HCT116 (cell line): Measurements from ENCODE around the gene CSK. TPM values are rescaled to one million over a fixed set of nuclear protein-coding genes. Genes with fewer than 3 reads are reported as not detected.

Source experiments
- ATAC-seq: fragments of 200-7000 bp; cut with Tn5 transposase; 2 replicates; pipeline ENCODE4 v1.9.1; 2020; ENCODE audit warnings: mild to moderate bottlenecking, moderate library complexity
- BruUV-seq: library from RNA; stranded (reverse); fragments of 400-500 nt; replicated peaks from 2 replicates; lab custom pipeline; 2021; lab: Mats Ljungman, UMichigan
- CTCF ChIA-PET: fragments of 300-600 bp; sonication (Branson Sonifier 250); formaldehyde crosslinking; loops from one replicate; lab custom pipeline; 2021; ENCODE audit warnings: antibody characterized with exemption; lab: Charles Lee
- POLR2A ChIA-PET: fragments of 300-600, 350-600 bp; sonication (Branson Sonifier 250); formaldehyde crosslinking; loops from one replicate; lab custom pipeline; 2021; ENCODE audit warnings: antibody characterized with exemption; lab: Charles Lee
- RAD21 ChIA-PET, 2 experiments: fragments of 300-600 bp; sonication (Branson Sonifier 250); formaldehyde crosslinking; loops; one replicate each; lab custom pipeline; 2023; ENCODE audit warnings: low total read pairs in 2 of 2; ENCODE audit not compliant: uncharacterized antibody in 2 of 2, unreplicated experiment in 2 of 2, low non-redundant PET in 1 of 2; lab: Charles Lee
- DNase-seq: peaks from one replicate; pipeline ENCODE4 v3.0.0-alpha.2; 2010; ENCODE audit warnings: low read depth, low spot score
- H2AFZ ChIP-seq: fragments of 200-600 bp; shearing (Covaris generic), sonication (generic); 2 replicates; pipeline ENCODE4 v1.6.1; 2017; ENCODE audit warnings: low read depth, mixed run types, mixed read lengths, antibody characterized with exemption, low read length; ENCODE audit not compliant: poor library complexity, severe bottlenecking
- H3K27ac ChIP-seq: 2 replicates; pipeline ENCODE4 v1.5.1; 2012; ENCODE audit warnings: low read depth, low read length
- H3K27me3 ChIP-seq: fragments of 200-600 bp; sonication (generic); 2 replicates; pipeline ENCODE4 v1.6.1; 2016; ENCODE audit warnings: mixed run types, low read length, mixed read lengths; ENCODE audit not compliant: insufficient read depth
- H3K36me3 ChIP-seq, 2 experiments: fragments of 200-500 bp in 1 of 2; fragments of 200-600 bp in 1 of 2; sonication (Bioruptor generic) in 1 of 2; sonication (generic) in 1 of 2; 2 replicates each; pipeline versions ENCODE4 v1.5.1 to v1.6.1; 2014 to 2016; ENCODE audit warnings: low read length in 2 of 2, inconsistent platforms in 1 of 2, mixed read lengths in 1 of 2, mixed run types in 1 of 2; ENCODE audit not compliant: insufficient read depth in 2 of 2, control insufficient read depth in 1 of 2
- H3K4me1 ChIP-seq, 2 experiments: fragments of 200-600 bp in 1 of 2; sonication (generic) in 1 of 2; 2 replicates each; pipeline versions ENCODE4 v1.5.1 to v1.6.1; 2012 to 2017; ENCODE audit warnings: low read length in 2 of 2, inconsistent platforms in 1 of 2, mild to moderate bottlenecking in 1 of 2, mixed read lengths in 1 of 2, mixed run types in 1 of 2, moderate library complexity in 1 of 2; ENCODE audit not compliant: insufficient read depth in 2 of 2, control insufficient read depth in 1 of 2
- H3K4me2 ChIP-seq: fragments of 200-600 bp; sonication (generic); 2 replicates; pipeline ENCODE4 v1.6.1; 2017; ENCODE audit warnings: mixed run types, low read length, mixed read lengths
- H3K4me3 ChIP-seq, 2 experiments: fragments of 200-600 bp in 1 of 2; sonication (generic) in 1 of 2; replicated peaks in 1 of 2; 2 replicates each; pipeline ENCODE4 v1.5.1; 2011 to 2016; ENCODE audit warnings: low read length in 2 of 2, control low read depth in 1 of 2, low read depth in 1 of 2, mild to moderate bottlenecking in 1 of 2, mixed read lengths in 1 of 2, mixed run types in 1 of 2
- H3K79me2 ChIP-seq: fragments of 200-600 bp; sonication (generic); 2 replicates; pipeline ENCODE4 v1.6.1; 2017; ENCODE audit warnings: mild to moderate bottlenecking, mixed run types, low read length, moderate library complexity, mixed read lengths; ENCODE audit not compliant: insufficient read depth
- H3K9ac ChIP-seq: fragments of 200-600 bp; sonication (generic); 2 replicates; pipeline ENCODE4 v1.6.1; 2016; ENCODE audit warnings: low read length, mixed read lengths
- H3K9me2 ChIP-seq: fragments of 200-600 bp; sonication (generic), shearing (Covaris generic); 2 replicates; pipeline ENCODE4 v1.6.1; 2017; ENCODE audit warnings: mixed run types, mild to moderate bottlenecking, moderate library complexity; ENCODE audit not compliant: insufficient read depth
- H3K9me3 ChIP-seq, 2 experiments: fragments of 200-500 bp in 1 of 2; fragments of 200-600 bp in 1 of 2; sonication (Bioruptor generic) in 1 of 2; sonication (generic) in 1 of 2; 2 replicates each; pipeline ENCODE4 v1.6.1; 2014 to 2017; ENCODE audit warnings: low read length in 2 of 2, mixed read lengths in 2 of 2, inconsistent platforms in 1 of 2, low read depth in 1 of 2, mild to moderate bottlenecking in 1 of 2, mixed run types in 1 of 2, moderate library complexity in 1 of 2; ENCODE audit not compliant: control insufficient read depth in 1 of 2, insufficient read depth in 1 of 2
- H4K20me1 ChIP-seq: fragments of 200-600 bp; sonication (generic), shearing (Covaris generic); 2 replicates; pipeline ENCODE4 v1.6.1; 2017; ENCODE audit warnings: mixed run types, mild to moderate bottlenecking, moderate library complexity; ENCODE audit not compliant: insufficient read depth
- ATF3 ChIP-seq: IDR thresholded peaks from 2 replicates; pipeline ENCODE4 v1.6.1; 2012
- CBX3 ChIP-seq: IDR thresholded peaks from 2 replicates; pipeline ENCODE4 v1.6.1; 2012; ENCODE audit warnings: low read depth
- CEBPB ChIP-seq: IDR thresholded peaks from 2 replicates; pipeline ENCODE4 v1.6.1; 2012; ENCODE audit warnings: low read depth
- CTCF ChIP-seq, 3 experiments: fragments of 200-600 bp in 1 of 3; sonication (generic) in 1 of 3; IDR thresholded peaks in 2 of 3; conservative IDR thresholded peaks in 1 of 3; 2 replicates each; pipeline ENCODE4 v1.5.1; 2012 to 2017; ENCODE audit warnings: low read depth in 2 of 3, low read length in 2 of 3, antibody characterized with exemption in 1 of 3, borderline replicate concordance in 1 of 3, control low read depth in 1 of 3, mild to moderate bottlenecking in 1 of 3, mixed read lengths in 1 of 3, mixed run types in 1 of 3, moderate library complexity in 1 of 3; ENCODE audit not compliant: insufficient read depth in 1 of 3
- EGR1 ChIP-seq: IDR thresholded peaks from 2 replicates; pipeline ENCODE4 v1.6.1; 2012; ENCODE audit warnings: low read depth
- ELF1 ChIP-seq: IDR thresholded peaks from 2 replicates; pipeline ENCODE4 v1.6.1; 2012; ENCODE audit warnings: low read depth, borderline replicate concordance
- EZH2 ChIP-seq: fragments of 200-600 bp; sonication (generic); IDR thresholded peaks from 2 replicates; pipeline ENCODE4 v1.6.1; 2017; ENCODE audit warnings: antibody characterized with exemption, mixed run types
- EZH2phosphoT487 ChIP-seq: fragments of 200-600 bp; IDR thresholded peaks from 2 replicates; pipeline ENCODE4 v1.6.1; 2018; ENCODE audit warnings: antibody characterized with exemption, borderline replicate concordance
- FOSL1 ChIP-seq: IDR thresholded peaks from 2 replicates; pipeline ENCODE4 v1.6.1; 2012; ENCODE audit warnings: low read depth
- POLR2A ChIP-seq: IDR thresholded peaks from 2 replicates; pipeline ENCODE4 v1.7.0; 2011; ENCODE audit warnings: borderline replicate concordance; ENCODE audit not compliant: insufficient read depth, insufficient read length; ENCODE audit errors: extremely low read depth
- SIN3A ChIP-seq: IDR thresholded peaks from 2 replicates; pipeline ENCODE4 v1.6.1; 2012; ENCODE audit warnings: low read depth
- SP1 ChIP-seq: IDR thresholded peaks from 2 replicates; pipeline ENCODE4 v1.6.1; 2012; ENCODE audit warnings: low read depth
- SRF ChIP-seq: IDR thresholded peaks from 2 replicates; pipeline ENCODE4 v1.6.1; 2012; ENCODE audit warnings: low read depth
- TCF7L2 ChIP-seq: IDR thresholded peaks from 2 replicates; pipeline ENCODE4 v1.7.0; 2011; ENCODE audit warnings: borderline replicate concordance, inconsistent platforms; ENCODE audit not compliant: insufficient read depth, insufficient read length; ENCODE audit errors: extremely low read depth
- YY1 ChIP-seq: IDR thresholded peaks from 2 replicates; pipeline ENCODE4 v1.6.1; 2011; ENCODE audit warnings: low read length, low read depth, moderate library complexity, mild to moderate bottlenecking; ENCODE audit not compliant: insufficient replicate concordance; ENCODE audit errors: extremely low read depth
- ZBTB33 ChIP-seq: IDR thresholded peaks from 2 replicates; pipeline ENCODE4 v1.6.1; 2011; ENCODE audit warnings: mild to moderate bottlenecking, low read length, moderate library complexity; ENCODE audit not compliant: insufficient replicate concordance; ENCODE audit errors: extremely low read depth
- ZFX ChIP-seq: fragments of 450-650 bp; IDR thresholded peaks from 2 replicates; pipeline ENCODE4 v1.6.1; 2017
- ZNF274 ChIP-seq: fragments of 200-500 bp; sonication (Bioruptor generic); IDR thresholded peaks from 2 replicates; pipeline ENCODE4 v1.6.1; 2014; ENCODE audit warnings: mild to moderate bottlenecking, low read depth, low read length, inconsistent platforms
- intact Hi-C: fragments of 100-400 bp; cut with micrococcal nuclease; formaldehyde crosslinking; loops from 2 replicates; pipeline ENCODE4 v1.10.0; 2022
- total RNA-seq: library from RNA; stranded (reverse); gene quantifications from one replicate; pipeline ENCODE4 v1.2.1, GENCODE V29; 2021; ENCODE audit not compliant: unreplicated experiment
- TF ChIP-seq, protein P1 (sequence below): IDR thresholded peaks from 2 replicates; pipeline ENCODE4 v1.6.1; 2012

The CSK gene
- total RNA-seq, 1 experiment from 2014 or later = 72.2 TPM

GRCh38 chr15:74775132-74775562 lies 6.7 kb upstream of the CSK start:
- TF ChIP-seq YY1 = no peak
- no peak for TF ChIP-seq CEBPB
- TF ChIP-seq EZH2phosphoT487 = no peak
- TF ChIP-seq TCF7L2 = no peak
- TF ChIP-seq FOSL1 = no peak
- TF ChIP-seq ZFX = no peak
- TF ChIP-seq EGR1 = no peak
- no peak for TF ChIP-seq ZNF274
- no peak for TF ChIP-seq ZBTB33
- no peak for TF ChIP-seq SIN3A
- no peak for TF ChIP-seq EZH2
- TF ChIP-seq, protein P1, sequence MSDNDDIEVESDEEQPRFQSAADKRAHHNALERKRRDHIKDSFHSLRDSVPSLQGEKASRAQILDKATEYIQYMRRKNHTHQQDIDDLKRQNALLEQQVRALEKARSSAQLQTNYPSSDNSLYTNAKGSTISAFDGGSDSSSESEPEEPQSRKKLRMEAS = no peak
- TF ChIP-seq SRF = no peak
- no peak for TF ChIP-seq ATF3
- TF ChIP-seq POLR2A = no peak
- no peak for TF ChIP-seq CBX3
- TF ChIP-seq CTCF (IDR thresholded peaks at IDR 0.05 in 2 of 3, conservative IDR thresholded peaks at IDR 0.05 in 1 of 3; ENCODE audit: borderline replicate concordance in 1 of 3, insufficient read depth in 1 of 3, low read depth in 2 of 3, low read length in 2 of 3) = no peak
- no peak for TF ChIP-seq SP1
- no peak for TF ChIP-seq ELF1
- H3K9me2 ChIP-seq = no peaks in the 10 kb centered on the region
- H3K4me1 ChIP-seq = peaks cover 2 to 12% of the 10 kb centered on the region in 2 experiments; a peak in 3 of 4 replicates
- DNase-seq (no peak), ATAC-seq (no peak)
- BruUV-seq = no TSS peak
- H3K4me2 ChIP-seq = no peak overlapping the region
- no peaks in the 10 kb centered on the region for H4K20me1 ChIP-seq
- intact Hi-C loops = no loop called here
- ChIA-PET CTCF (no interaction called here), POLR2A (no interaction called here), RAD21 (no interaction called here)
- no peak overlapping the region for H3K9ac ChIP-seq
- no peak overlapping the region for H3K27ac ChIP-seq
- no peak overlapping the region for H2AFZ ChIP-seq
- no peaks in the 10 kb centered on the region for H3K36me3 ChIP-seq
- H3K9me3 ChIP-seq = no peaks in the 10 kb centered on the region
- H3K27me3 ChIP-seq = no peaks in the 10 kb centered on the region
- no peak overlapping the region for H3K4me3 ChIP-seq
- no peaks in the 10 kb centered on the region for H3K79me2 ChIP-seq
